NCI-H146 treated with DMSO at 0.1 percent for 48 hours (cell line): Measurements from ENCODE around the gene TMEM256.

ENCODE experiments used
- DNase-seq: peaks from one replicate; lab custom pipeline; 2025; ENCODE audit not compliant: unreplicated experiment; lab: John Stamatoyannopoulos, UW

The TMEM256 gene

GRCh38 chr17:7354262-7354843 lies 49.5 kb downstream of the TMEM256 start:
- DNase-seq = no peak
